GM12878 (cell line): ENCODE data around the gene MS4A6A. TPM values are rescaled to one million over a fixed set of nuclear protein-coding genes. Genes with fewer than 3 reads are reported as not detected.

Source experiments
- BACH1 ChIP-seq: fragments of 450-650 bp; IDR thresholded peaks from 2 replicates; pipeline ENCODE4 v1.6.1; 2017; ENCODE audit warnings: mild to moderate bottlenecking, borderline replicate concordance
- BCL11A ChIP-seq: IDR thresholded peaks from 2 replicates; pipeline ENCODE4 v1.6.1; 2011; ENCODE audit warnings: low read depth, low read length
- BRCA1 ChIP-seq: IDR thresholded peaks from 2 replicates; pipeline ENCODE4 v1.6.1; 2011; ENCODE audit warnings: low read depth, low read length, improper control_type of control experiment
- CBX3 ChIP-seq: fragments of 200-600 bp; sonication (generic); IDR thresholded peaks from 2 replicates; pipeline ENCODE4 v1.6.1; 2016; ENCODE audit warnings: low read depth, borderline replicate concordance
- CHD2 ChIP-seq: IDR thresholded peaks from 2 replicates; pipeline ENCODE4 v1.6.1; 2011; ENCODE audit warnings: low read depth, low read length, improper control_type of control experiment, borderline replicate concordance
- CUX1 ChIP-seq: IDR thresholded peaks from 2 replicates; pipeline ENCODE4 v1.6.1; 2012; ENCODE audit warnings: improper control_type of control experiment, low read depth, low read length; ENCODE audit not compliant: insufficient replicate concordance
- DPF2 ChIP-seq: fragments of 450-650 bp; IDR thresholded peaks from 2 replicates; pipeline ENCODE4 v1.6.1; 2017; ENCODE audit warnings: mild to moderate bottlenecking
- IRF5 ChIP-seq: fragments of 450-650 bp; IDR thresholded peaks from 2 replicates; pipeline ENCODE4 v1.6.1; 2017; ENCODE audit warnings: borderline replicate concordance
- KDM1A ChIP-seq: fragments of 200-600 bp; sonication (generic); IDR thresholded peaks from 2 replicates; pipeline ENCODE4 v1.6.1; 2016; ENCODE audit warnings: borderline replicate concordance
- NFYB ChIP-seq: IDR thresholded peaks from 2 replicates; pipeline ENCODE4 v1.6.1; 2011; ENCODE audit warnings: low read depth, mild to moderate bottlenecking, low read length, improper control_type of control experiment, moderate library complexity; ENCODE audit not compliant: insufficient read depth
- NR2F1 ChIP-seq: fragments of 450-650 bp; conservative IDR thresholded peaks from 2 replicates; pipeline ENCODE4 v1.6.1; 2017; ENCODE audit warnings: mild to moderate bottlenecking
- PAX5 ChIP-seq: IDR thresholded peaks from 2 replicates; pipeline ENCODE4 v1.6.1; 2011; ENCODE audit warnings: low read depth, low read length, borderline replicate concordance
- PKNOX1 ChIP-seq: fragments of 450-650 bp; IDR thresholded peaks from 2 replicates; pipeline ENCODE4 v1.6.1; 2016; ENCODE audit warnings: mild to moderate bottlenecking
- SREBF1 ChIP-seq: IDR thresholded peaks from 2 replicates; pipeline ENCODE4 v1.6.1; 2012; ENCODE audit warnings: mild to moderate bottlenecking, low read length
- TAF1 ChIP-seq: IDR thresholded peaks from 2 replicates; pipeline ENCODE4 v1.6.1; 2011; ENCODE audit warnings: mild to moderate bottlenecking, low read depth, low read length, borderline replicate concordance
- ZSCAN29 ChIP-seq: fragments of 450-650 bp; IDR thresholded peaks from 2 replicates; pipeline ENCODE4 v1.6.1; 2017; ENCODE audit warnings: mild to moderate bottlenecking, moderate library complexity
- polyA plus RNA-seq, 11 experiments: library from polyadenylated mRNA; depleted of rRNA in 4 of 11; unstranded in 6 of 11; stranded (reverse) in 5 of 11; fragments of >200 nt; fragmentation: Nextera tagmentation in 4 of 11; fragmentation: Illumina TruSeq in 1 of 11; extraction: Ambion mirVana in 4 of 11; extraction: Trizol in 1 of 11; gene quantifications; 1 replicate in 1 of 11; 2 replicates in 10 of 11; pipeline versions ENCODE4 v1.2.1 to v1.2.3, GENCODE V29; 2011 to 2016; ENCODE audit warnings: inconsistent platforms in 2 of 11, missing spikeins in 2 of 11, low read depth in 1 of 11
- total RNA-seq, 4 experiments: library from RNA; depleted of rRNA in 3 of 4; stranded (reverse); fragments of >200 nt in 3 of 4; fragmentation: Illumina TruSeq in 1 of 4; extraction: Trizol in 1 of 4; gene quantifications; 2 replicates each; pipeline versions ENCODE4 v1.2.1 to v1.2.3, GENCODE V29; 2013 to 2021
- TF ChIP-seq, protein P1 (sequence below): fragments of 450-650 bp; IDR thresholded peaks from 2 replicates; pipeline ENCODE4 v1.6.1; 2018; ENCODE audit warnings: borderline replicate concordance, mild to moderate bottlenecking; ENCODE audit not compliant: partially characterized antibody
- TF ChIP-seq, protein P2 (sequence below): IDR thresholded peaks from 2 replicates; pipeline ENCODE4 v1.6.1; 2012; ENCODE audit warnings: low read length, inconsistent platforms
- TF ChIP-seq, protein P3 (sequence below): IDR thresholded peaks from 2 replicates; pipeline ENCODE4 v1.6.1; 2012; ENCODE audit warnings: low read depth, low read length, improper control_type of control experiment

Gene MS4A6A
- total and polyA plus RNA-seq, 10 of the 15 experiments (the other 5 are each of a cell fraction or from before 2014, with no cell fraction given): 0.75 to 30.7 (median 9.0) TPM

DNA sequence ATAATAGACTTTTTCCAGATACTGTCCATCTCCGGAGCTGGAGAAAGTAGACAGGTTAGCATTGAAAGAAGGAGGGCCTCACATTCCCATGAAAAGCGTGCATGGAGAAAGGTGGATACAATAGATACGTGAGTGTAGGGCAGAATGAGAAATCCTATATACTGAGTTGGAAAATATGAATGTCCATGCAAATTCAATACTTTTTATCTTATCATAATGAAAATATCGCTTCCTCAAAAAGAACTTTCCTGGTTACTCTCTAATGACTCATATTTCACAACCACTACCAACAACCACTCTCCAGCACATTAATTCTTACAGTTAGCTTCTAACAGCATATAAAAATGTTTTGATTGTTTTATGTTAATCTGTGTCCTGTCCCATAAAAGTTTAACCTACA lies 22.0 kb upstream of the MS4A6A start (continued):
- TF ChIP-seq, protein P1, sequence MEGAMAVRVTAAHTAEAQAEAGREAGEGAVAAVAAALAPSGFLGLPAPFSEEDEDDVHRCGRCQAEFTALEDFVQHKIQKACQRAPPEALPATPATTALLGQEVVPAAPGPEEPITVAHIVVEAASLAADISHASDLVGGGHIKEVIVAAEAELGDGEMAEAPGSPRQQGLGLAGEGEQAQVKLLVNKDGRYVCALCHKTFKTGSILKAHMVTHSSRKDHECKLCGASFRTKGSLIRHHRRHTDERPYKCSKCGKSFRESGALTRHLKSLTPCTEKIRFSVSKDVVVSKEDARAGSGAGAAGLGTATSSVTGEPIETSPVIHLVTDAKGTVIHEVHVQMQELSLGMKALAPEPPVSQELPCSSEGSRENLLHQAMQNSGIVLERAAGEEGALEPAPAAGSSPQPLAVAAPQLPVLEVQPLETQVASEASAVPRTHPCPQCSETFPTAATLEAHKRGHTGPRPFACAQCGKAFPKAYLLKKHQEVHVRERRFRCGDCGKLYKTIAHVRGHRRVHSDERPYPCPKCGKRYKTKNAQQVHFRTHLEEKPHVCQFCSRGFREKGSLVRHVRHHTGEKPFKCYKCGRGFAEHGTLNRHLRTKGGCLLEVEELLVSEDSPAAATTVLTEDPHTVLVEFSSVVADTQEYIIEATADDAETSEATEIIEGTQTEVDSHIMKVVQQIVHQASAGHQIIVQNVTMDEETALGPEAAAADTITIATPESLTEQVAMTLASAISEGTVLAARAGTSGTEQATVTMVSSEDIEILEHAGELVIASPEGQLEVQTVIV: no peak
- TF ChIP-seq, protein P2, sequence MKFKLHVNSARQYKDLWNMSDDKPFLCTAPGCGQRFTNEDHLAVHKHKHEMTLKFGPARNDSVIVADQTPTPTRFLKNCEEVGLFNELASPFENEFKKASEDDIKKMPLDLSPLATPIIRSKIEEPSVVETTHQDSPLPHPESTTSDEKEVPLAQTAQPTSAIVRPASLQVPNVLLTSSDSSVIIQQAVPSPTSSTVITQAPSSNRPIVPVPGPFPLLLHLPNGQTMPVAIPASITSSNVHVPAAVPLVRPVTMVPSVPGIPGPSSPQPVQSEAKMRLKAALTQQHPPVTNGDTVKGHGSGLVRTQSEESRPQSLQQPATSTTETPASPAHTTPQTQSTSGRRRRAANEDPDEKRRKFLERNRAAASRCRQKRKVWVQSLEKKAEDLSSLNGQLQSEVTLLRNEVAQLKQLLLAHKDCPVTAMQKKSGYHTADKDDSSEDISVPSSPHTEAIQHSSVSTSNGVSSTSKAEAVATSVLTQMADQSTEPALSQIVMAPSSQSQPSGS: peak; percentile 79
- TF ChIP-seq CUX1 (no peak), BRCA1 (no peak), BACH1 (peak; percentile 89; the same call in 1 of the 2 replicates), ZSCAN29 (no peak), PKNOX1 (no peak), IRF5 (no peak), NFYB (no peak), CBX3 (no peak), BCL11A (peak; percentile 79), DPF2 (peak; percentile 96), KDM1A (no peak), CHD2 (no peak), PAX5 (no peak), NR2F1 (peak; percentile 47; the same call in 1 of the 2 replicates), SREBF1 (no peak), TAF1 (no peak)
- TF ChIP-seq, protein P3, sequence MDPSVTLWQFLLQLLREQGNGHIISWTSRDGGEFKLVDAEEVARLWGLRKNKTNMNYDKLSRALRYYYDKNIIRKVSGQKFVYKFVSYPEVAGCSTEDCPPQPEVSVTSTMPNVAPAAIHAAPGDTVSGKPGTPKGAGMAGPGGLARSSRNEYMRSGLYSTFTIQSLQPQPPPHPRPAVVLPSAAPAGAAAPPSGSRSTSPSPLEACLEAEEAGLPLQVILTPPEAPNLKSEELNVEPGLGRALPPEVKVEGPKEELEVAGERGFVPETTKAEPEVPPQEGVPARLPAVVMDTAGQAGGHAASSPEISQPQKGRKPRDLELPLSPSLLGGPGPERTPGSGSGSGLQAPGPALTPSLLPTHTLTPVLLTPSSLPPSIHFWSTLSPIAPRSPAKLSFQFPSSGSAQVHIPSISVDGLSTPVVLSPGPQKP: no peak
